Right ventricle myocardium superior (tissue), 1 donor: Measurements from ENCODE around the gene DIAPH3. TPM values are rescaled to one million over a fixed set of nuclear protein-coding genes. Genes with fewer than 3 reads are reported as not detected.
"Not testable (repeated sequence)": the region's sequence is repeated elsewhere in the genome, so short reads cannot be mapped to it uniquely, and the experiment has no call there.

Experiments
- ATAC-seq: fragments of 200-7000 bp; cut with Tn5 transposase; one replicate; pipeline ENCODE4 v1.9.1; 2020; ENCODE audit warnings: mild to moderate bottlenecking; ENCODE audit not compliant: poor library complexity
- DNase-seq: peaks from one replicate; pipeline ENCODE4 v3.0.0-alpha.2; 2020
- intact Hi-C: fragments of 100-400 bp; cut with DNase I; formaldehyde crosslinking; loops from one replicate; pipeline ENCODE4 v1.11.2; 2022
- total RNA-seq: library from RNA; stranded (reverse); fragmentation: NEBNext Ultra II Directional; extraction: Animal tissue kit (Norgen Biotek cat#: 25700); gene quantifications from one replicate; pipeline ENCODE4 v1.2.1, GENCODE V29; 2021
- donor health status: DM: no; HTN: yes; CAD: no; lungs with severe emphysema.

DIAPH3 gene
- total RNA-seq, 1 donor from 2014 or later, result 0.32 TPM

DNA sequence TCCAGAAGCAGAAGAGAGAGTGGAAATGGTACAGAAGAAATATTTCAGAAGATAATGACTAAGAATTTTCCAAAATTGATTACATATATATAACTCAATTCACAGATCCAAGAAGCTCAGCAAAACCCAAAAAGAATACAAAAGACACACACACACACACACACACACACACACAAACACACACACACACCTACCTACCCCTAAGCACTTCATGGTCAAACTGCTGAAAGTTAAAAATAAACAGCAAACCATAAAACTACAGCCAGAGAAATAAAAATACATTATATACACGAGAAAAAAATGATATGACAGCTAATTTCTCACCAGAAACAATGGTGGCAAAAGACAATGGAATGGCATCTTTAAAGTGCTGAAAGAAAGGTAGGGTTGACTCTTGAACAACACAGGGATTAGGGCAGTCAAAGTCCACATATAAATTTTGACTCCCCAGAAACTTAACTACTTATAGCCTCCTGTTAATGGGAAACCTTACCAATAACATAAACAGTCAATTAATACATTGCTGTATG is 49.2 kb downstream of the DIAPH3 start:
- DNase-seq (no peak), ATAC-seq (no peak)
- intact Hi-C loops, result no loop called here

DNA sequence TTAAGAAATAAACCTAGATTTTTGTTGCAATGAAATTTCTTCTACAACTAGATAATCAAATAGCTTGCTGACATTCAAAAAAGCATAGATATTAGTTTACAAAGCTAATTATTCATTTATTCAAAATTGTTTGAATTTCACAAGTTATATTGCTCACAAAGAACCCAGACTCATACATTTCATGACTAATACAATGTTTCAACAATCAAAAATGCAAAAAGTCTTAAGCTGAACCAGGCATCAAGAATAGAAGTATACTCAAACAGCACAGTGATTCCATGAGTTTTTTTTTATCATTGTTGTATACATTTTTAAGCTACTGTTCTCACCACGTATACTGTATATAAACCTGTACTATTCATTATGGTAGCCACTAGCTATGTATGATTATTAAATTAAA is 51.0 kb downstream of the DIAPH3 start:
- no peak for ATAC-seq
- no peak for DNase-seq
- intact Hi-C loops, result no loop called here

DNA sequence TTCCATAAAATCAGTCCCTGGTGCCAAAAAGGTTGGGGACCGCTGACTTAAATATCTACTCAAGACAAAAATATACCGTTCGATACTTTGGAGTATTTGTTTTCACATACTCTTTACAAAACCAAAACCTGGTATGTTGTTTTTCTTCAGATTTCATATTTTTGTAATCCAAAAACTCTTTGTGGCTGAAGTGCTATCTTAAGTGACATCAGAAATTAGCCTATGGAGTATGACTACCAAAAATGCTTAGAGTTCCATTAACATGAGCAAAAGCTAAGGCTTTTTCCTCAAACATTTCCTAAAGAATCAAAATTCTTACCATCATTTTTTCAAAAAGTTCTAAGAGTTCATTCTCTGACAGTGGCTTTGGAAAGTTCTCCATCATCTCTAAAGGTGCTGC is 52.0 kb downstream of the DIAPH3 start:
- intact Hi-C loops, result no loop called here
- no peak for ATAC-seq

DNA sequence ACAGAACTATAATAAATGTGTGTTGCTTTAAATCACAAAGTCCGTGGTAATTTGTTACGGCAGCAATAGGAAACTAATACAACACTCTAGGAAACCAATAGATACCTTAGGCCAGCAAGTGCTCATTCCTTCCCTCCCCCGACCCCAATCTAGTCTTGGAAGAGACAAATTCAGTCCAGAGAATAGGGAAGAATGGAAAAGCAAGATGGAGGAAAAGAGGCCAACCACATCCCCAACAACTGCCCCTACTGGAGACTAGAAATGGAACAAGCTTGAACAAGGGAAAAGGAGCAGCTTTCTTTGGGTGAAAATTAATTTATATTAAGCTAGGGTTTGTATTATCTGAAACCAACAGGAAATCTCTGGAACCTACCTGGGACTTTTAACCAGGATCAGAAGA is 54.4 kb downstream of the DIAPH3 start:
- intact Hi-C loops, result no loop called here
- no peak for DNase-seq
- ATAC-seq, result no peak

More for the DNA sequence above, 52.0 kb downstream of the DIAPH3 start:
- DNase-seq, result no peak

DNA sequence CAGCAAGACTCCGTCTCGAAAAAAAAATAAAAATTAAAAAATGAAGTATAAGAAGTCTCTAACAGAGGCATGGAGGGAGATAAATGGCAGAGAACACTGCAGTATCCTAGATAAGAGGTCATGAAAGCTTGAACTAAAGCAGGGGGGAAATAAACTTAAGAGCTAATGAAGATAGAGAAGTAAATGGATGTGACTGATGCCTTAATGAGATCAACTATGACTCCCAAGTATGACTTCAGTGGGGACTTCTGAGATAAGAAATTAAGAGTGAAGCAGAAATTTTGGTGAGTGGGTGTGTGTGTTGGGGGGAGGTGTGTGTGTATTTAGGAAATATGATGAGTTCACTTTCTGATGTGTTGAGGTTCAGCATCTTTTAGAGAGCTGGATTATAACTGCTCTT is 55.1 kb downstream of the DIAPH3 start:
- intact Hi-C loops, result no loop called here
- ATAC-seq (no peak), DNase-seq (no peak)

DNA sequence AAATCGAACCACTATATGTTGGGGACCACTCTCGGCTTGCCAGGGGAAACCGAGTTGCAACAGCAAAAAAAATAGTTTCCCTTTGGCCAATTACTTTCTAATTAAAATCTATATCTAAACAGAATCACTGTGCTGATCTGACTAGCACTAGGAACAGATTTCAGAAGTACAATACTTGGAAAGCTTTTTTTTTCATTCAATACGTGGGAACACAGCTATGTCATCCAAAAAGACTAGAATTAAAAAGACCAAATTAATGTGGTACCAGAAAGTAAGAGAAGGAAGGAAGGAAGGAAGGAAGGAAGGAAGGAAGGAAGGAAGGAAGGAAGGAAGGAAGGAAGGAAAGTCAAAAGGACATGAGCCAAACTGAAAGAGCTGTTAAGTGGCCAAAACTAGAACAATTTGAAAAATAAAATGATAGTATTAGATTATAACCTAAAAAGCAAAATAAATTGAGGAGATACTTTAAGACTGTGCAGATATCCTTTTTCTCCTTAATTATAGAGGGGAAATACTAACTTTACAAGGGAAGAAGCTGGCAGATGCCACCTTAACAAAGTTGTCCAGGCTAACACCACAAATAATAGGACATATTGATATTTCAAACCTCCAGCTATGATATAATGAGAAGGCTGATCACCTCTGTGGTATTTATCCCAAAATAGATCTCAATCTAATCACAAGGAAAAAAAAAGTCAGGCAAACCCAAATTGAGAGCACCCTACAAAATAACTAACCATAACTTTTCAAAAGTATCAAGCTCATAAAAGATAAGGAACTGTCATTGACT is 63.9 kb downstream of the DIAPH3 start:
- no peak for ATAC-seq
- intact Hi-C loops, result no loop called here
- DNase-seq, result no peak

DNA sequence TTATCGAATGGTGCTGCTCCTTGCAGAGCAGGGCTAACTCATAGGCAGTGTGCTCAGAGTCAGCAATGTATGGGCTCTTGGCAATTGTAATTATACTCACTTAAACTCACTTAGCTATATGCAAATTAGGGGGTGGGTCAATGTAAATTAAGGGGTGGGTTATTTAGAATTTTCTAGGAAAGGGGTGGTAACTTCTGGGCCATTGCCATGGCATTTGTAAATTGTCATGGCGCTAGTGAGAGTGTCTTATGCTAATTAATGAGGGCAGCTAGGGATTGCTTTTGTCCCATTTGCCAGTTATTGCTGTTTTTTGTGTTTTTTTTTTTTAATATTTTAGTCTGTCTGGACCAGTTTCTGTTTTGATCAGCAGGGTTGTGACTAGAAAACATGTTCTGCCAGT is 68.4 kb downstream of the DIAPH3 start:
- ATAC-seq, result no peak
- intact Hi-C loops, result no loop called here
- no peak for DNase-seq

DNA sequence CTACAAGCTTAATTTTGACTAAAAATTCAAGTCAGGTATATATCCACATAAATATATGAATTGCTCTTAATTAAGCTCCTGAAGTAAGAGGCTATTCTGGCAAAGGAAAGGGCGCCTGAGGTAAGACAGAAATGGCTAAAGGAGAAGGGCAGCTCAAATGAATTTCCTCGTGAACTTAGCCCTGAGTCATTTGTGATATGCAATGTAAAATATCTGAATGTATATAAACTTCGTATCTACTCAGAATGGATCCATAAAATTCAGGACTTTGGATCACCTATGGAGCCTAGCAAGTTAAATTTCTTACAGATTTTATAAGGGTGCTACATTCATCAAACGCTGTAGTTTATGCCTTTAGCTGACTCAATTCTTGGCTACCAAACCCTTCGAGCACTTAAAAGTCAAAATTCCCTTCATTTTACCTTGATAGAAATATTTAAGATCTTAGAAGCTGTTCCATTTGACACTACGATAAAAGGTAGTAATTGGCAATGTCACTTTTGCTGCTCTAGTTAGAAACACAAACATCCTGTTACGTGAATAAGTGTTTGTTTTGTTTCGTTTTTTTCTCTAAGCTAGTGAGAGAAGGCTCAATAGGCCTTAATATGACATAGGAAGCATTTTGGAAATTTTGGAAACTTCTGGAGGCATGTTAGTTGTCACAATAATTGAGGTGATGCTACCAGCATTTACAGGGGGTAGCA is 69.2 kb downstream of the DIAPH3 start:
- ATAC-seq, result no peak
- intact Hi-C loops, result no loop called here

DNA sequence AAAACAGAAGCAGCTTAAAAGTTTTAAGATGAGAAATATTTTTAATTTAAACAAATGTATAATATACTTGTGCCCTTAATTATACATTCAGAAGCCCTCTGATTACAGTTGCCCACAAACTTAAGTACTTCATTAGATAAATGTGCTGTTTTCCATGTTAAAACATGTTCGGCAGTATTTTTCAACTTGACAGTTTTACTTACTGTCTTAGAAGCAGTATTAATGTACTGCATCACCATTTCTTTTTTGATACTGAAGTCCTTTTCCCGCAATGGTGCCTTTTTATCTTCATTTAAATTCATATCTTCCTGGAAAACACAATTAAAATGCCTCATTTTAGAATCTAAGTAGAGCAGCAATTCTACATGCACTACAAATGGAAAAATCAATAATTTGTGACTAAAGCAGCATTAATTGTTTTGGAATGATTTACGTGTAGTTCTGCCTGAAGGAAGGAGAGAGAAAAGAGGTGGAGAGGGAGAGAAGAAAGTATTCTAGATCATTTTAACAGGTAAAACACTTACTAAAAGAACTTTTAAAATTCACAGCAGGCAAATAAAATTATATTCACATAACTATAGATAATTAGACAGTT is 70.2 kb downstream of the DIAPH3 start:
- intact Hi-C loops, result no loop called here
- ATAC-seq, result no peak
- DNase-seq, result no peak

More for the DNA sequence above, 69.2 kb downstream of the DIAPH3 start:
- DNase-seq, result no peak

DNA sequence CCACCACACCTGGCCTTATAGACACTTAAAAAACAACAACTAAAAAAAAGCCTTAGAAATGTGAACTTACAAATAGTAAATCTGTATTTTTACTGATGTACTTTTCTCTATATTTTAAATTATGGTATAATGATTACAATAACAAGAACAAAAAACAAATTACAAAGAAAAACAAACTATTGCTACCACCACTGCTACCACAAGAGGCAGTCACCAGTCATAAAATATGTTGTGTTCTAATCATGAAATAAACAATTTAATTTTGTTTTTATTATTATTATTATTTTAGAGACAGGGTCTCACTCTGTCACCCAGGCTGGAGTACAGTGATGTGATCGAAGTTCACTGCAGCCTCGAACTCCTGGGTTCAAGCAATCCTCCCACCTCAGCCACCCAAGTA is 72.2 kb downstream of the DIAPH3 start:
- no peak for ATAC-seq
- DNase-seq, result no peak
- intact Hi-C loops, result no loop called here

DNA sequence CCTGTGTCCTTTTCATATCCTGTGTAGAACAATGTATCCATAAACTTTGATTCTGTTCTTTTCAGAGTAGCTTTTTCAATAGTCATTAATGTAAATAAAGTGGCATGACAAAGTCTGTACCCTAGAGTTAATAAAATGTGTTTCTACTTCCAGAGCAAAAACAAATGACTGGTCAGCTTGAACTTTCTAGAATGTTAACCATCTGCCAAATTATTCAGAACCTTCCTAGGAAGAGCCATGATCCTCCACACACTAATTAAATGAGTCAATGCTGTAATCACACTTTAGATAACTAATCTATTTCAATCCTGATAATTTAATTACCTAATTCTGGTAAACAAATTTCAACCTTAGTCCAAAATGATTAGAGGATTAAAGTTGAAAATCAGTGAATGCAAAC is 73.2 kb downstream of the DIAPH3 start:
- intact Hi-C loops, result no loop called here
- ATAC-seq (no peak), DNase-seq (no peak)

DNA sequence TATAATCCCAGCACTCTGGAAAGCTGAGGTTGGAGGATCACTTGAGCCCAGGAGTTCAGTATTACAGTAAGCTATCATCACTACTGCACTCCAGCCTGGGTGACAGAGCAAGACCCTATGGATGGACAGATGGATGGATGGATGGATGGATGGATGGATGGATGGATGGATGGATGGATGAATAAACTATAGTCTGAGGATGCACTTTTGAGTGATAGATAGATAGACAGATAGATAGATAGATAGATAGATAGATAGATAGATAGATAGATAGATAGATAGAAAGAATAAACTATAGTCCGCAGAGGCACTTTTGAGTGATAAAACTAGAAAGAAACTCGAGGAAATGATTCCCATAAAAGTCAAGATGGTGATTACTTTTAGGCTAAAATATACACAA is 79.9 kb downstream of the DIAPH3 start:
- DNase-seq, ATAC-seq, intact Hi-C loops: not testable (repeated sequence)

DNA sequence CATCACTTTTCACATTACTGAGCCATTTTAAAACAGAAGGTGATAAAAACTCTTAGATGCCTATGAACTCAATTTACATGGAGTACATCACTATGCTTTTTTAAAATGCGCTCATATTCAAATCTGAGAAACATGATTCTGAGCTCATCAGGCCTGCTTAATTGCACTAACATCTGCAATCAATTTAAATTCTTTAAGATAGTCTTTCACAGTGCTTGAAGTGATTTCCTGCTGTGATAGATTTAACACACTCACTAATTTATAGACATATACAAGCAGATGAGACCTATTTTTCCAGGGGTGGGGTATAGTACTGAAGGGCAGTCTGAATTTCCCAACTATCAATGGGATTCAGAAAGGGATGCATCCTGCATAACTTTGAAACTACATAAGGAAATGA is 82.9 kb downstream of the DIAPH3 start:
- no peak for DNase-seq
- ATAC-seq, result no peak
- intact Hi-C loops, result no loop called here

DNA sequence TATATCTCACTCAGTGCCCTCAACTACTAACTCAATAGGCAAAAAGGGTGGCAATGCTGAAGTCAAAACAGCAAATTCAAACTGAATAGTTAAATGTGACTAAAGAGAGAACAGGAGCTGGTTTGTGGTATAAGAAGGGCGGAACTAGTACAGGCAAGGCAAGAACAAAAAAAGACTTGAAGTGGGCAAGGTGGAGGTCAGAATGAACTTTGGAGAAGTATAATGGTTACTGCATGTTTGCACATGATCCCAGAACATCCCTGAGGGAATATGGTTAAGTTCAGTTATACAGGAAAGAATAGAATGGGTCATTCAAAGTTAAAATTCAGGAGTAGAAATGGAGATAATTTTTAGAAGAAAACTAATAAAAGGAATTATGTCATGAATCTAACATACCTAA is 85.5 kb downstream of the DIAPH3 start:
- ATAC-seq (no peak), DNase-seq (no peak)
- intact Hi-C loops, result no loop called here

DNA sequence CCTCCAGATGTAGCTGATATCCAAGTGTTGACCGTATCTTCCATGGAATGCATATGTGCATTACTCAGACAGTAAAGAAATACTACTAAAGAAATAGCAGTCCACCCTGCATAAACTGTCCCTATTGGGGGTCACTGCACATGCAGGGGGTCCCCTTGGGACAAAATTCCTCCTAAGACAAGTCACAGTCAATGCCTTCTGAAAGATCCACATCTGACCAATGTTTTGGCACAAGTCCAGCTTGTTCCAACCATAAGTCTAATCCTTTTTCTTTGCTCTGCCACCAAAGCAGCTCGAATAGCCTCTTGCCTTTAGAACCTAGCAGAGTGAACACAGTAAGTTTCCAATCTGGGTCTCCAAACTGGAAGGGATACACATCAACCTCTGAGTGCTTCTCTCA is 87.9 kb downstream of the DIAPH3 start:
- intact Hi-C loops, result no loop called here
- DNase-seq (no peak), ATAC-seq (no peak)

DNA sequence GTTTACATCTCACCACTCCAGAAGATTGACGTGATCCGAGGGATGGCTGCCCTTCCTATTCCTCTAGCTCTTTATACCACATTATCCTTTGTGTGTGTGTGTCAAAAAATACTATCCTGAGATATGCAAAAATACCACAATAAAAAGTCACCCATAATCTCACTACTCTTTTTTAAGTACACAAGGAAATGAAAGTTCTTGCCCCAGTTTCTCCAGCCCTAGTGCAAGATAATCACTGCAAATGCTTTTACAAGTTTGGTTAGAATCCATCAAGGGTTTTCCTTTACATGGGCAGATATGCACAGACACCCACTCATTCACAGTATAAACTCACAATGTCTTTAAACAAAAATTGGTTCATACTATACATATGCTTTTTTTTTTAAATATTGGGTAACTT is 89.3 kb downstream of the DIAPH3 start:
- ATAC-seq (no peak), DNase-seq (no peak)
- intact Hi-C loops, result no loop called here

DNA sequence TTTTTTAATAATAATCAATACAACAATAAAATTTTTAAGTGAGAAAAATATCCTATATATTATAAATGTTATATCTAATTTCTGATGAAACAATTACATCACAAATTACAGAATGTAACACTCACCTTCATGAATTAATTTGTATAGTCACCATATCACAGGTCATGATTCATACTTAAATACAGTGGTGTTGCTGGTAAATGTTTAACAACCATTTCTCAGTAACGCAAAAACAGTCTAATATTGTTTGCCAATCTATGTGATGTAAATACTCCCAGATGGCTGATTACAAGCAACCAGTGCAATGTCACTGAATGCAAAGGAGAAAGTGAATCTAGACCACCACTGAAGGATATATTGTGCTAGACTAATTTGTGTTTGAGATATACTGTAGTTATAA is 97.5 kb downstream of the DIAPH3 start:
- no peak for ATAC-seq
- no peak for DNase-seq
- intact Hi-C loops, result no loop called here

DNA sequence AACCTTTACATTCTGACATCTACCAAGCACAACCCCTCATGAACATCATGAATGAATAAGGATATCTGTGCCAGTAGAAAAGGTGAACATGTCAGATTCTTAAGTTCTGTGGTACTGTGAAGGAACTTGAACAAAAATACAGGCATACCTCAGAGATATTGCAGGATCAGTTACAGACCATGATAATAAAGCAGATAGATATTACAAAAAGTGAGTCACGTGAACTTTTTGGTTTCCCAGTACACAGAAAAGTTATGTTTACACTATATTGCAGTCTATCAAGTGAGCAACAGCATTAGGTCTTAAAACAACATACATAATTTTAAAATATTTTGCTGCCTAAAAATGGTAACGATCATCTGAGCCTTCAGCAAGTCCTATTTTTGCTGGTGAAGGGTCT is 101.2 kb downstream of the DIAPH3 start:
- intact Hi-C loops, result no loop called here
- no peak for DNase-seq
- ATAC-seq, result no peak

DNA sequence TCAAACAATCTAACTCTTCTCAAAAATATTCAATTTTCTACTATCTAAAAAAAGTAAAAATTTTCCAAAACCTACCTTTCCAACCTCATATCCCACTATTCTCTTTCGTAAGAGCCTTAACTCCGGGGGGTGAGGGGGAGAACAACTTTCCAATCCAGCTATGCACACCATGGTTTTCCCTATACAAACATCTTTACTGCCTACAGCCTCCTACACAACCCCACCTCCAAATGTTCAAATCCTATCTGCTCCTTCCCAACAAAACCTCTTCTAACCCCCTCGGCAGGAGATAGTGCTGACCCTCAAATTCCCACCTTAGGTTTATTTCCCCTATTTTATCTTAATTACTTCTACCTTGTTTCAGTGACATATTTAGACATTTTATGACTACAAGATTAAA is 102.0 kb downstream of the DIAPH3 start:
- DNase-seq (no peak), ATAC-seq (no peak)
- intact Hi-C loops, result no loop called here

DNA sequence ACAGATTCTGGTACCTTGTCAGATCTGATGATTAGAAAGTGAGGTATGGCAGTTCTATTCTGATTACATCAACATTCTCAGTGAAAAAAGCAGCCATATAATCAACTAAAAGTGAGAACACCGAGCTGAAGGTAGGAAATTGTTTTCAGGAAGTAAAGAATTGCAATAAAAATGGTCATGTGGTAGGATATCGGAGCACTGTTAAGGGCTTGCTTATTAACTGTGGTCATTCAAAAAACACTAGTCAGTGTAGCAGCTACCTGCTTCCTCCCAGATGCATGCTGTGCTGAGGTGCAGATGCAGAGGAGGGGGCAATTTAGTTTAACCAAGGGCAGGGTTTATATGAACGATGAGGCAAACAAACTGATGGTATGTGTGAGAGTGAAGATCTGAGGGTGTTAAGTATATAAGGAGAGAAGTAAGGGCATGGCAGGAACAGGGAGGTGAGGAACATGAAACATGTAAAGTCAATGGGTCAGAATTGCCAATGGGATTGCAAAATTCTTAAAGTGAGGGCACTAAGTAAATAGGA is 111.9 kb downstream of the DIAPH3 start:
- DNase-seq, result no peak
- intact Hi-C loops, result no loop called here
- no peak for ATAC-seq
